IPS DF 19.7 (cell line): ENCODE data around the gene TOR4A.
"Not testable (repeated sequence)": the region's sequence is repeated elsewhere in the genome, so short reads cannot be mapped to it uniquely, and the experiment has no call there.

Experiments used
- DNase-seq: peaks from one replicate; pipeline ENCODE4 v3.0.0-alpha.2; 2013; ENCODE audit warnings: low read depth, low spot score

TOR4A gene

DNA sequence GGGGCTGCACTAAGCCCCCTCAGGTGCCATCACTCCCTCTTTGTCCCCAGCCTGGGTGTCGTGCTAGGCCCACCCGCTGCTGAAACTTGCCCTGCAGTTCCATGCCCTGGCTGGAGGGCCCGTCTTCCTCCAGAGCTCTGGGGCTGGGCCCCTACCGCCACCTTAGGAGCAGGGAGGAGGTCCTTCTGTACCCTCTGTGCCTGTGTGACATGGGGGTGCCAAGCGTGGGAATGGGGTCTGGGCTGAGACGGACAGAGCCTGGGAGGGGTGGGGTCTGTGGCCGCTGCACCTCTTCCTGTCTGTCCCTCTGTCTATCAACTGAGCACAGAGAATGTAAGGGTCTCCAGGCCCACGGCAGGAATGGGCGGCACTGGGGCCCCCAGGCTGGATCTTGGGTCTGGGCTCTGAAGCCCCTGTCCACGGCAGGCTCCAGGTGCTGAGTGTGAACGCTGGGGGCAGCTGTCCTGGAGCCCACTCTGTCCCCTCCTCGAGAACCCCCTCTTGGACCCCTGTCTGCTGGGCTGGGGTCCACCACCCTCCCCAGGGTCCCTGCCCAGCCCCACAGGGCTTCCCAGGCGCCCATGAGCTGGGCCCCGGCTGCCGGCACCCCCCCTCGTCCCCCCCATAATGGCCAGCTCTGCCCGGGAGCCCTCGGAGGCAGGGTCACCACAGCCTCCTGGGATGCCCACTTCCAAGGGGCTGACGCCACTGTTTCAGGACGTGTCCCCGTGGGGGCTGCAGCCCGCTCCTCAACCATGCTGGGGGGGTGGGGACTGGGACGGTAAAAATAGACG is 40.4 kb downstream of the TOR4A start:
- DNase-seq = no peak

DNA sequence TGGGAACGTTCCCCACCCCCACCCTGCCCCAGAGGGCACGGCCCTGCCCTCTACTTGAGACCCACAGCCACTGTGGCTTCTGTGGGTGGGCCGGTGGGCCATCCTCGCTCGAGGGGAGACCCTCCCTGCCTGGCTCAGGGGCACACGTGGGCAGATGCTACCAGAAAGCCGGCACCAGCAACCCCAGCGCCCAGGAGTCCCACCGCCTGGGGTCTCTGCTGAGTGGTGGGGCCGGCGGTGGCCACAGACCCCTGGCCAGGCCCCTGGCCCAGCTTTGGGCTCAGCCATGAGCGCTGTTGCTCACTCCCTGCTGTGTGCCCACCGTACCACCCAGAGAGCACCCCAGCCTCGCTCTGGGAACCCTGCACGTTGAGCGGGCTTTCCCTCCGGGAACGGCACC is 41.1 kb downstream of the TOR4A start:
- DNase-seq = no peak

DNA sequence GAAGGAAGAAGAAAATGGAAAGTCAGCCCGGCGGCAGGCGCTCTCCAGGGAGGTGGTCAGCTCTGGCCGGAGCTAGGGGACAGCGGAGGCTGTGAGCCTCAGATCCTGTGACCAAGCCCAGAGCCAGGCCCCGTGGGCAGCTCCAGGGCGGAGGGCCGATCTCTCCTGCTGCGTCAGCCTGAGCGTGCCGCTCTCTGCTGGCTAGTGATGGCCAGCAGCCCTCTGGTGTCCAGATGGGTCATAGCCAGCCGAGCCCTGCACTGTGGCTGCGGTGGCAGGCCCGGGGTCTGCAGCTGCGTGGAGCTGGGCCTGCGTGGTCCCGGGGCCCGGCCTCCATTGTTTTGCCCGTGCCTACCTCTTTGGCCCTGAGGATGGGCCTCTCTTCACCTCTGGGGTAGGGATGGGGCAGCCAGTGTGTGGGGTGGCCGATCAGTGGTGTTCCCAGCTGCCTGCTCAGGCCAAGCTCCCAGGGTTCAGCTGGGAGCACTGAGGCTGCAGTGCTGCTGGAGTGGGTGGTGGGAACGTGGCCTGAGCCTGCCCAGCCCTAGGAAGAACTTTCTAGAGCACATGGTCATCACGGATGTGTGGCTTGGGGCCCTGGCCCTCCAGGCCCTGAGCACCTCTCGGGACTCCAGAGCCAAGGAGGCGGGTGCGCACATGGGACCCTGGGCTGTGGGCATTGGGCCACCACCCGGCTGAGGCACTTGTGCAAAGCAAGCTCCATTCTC is 41.6 kb downstream of the TOR4A start:
- DNase-seq = no peak

DNA sequence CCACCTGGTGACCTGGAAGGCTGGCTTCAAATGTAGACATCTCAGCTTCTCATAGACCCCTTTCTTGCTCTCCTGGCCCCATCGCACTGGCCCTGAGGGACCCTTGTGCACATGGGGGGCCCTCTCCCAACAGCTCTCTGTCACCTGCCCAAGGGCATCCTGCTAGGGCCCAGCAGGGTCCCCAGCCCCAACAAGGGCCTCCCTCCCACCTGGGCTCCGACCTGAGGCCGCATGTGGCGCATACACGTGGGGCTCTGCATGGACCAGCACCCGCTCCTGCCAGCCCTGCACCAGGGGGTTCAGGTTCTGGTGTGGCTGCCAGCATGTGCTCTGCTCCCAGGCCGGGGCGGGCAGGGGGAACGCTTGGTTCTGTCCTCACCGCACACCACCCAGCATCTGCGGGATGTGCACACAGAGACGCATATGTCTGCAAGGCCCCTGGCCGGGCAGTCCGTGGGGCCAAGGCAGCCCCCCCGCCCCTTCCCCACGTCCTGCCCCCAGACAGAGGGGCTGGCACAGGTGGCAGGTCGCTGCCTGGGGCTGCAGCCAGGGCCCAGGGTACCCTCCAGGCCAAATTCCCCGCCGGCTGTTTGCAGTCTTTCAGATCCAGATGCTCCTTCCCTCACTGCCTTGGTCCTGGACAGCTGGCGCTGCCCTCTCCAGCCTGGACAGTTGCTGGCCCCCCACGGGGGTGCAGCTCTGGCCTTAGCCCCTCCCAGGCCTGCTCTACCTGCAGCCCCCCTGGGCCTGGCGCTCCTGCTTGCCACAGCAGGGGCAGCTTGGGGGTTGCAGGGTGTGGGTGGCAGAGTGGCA is 42.4 kb downstream of the TOR4A start:
- DNase-seq = no peak

DNA sequence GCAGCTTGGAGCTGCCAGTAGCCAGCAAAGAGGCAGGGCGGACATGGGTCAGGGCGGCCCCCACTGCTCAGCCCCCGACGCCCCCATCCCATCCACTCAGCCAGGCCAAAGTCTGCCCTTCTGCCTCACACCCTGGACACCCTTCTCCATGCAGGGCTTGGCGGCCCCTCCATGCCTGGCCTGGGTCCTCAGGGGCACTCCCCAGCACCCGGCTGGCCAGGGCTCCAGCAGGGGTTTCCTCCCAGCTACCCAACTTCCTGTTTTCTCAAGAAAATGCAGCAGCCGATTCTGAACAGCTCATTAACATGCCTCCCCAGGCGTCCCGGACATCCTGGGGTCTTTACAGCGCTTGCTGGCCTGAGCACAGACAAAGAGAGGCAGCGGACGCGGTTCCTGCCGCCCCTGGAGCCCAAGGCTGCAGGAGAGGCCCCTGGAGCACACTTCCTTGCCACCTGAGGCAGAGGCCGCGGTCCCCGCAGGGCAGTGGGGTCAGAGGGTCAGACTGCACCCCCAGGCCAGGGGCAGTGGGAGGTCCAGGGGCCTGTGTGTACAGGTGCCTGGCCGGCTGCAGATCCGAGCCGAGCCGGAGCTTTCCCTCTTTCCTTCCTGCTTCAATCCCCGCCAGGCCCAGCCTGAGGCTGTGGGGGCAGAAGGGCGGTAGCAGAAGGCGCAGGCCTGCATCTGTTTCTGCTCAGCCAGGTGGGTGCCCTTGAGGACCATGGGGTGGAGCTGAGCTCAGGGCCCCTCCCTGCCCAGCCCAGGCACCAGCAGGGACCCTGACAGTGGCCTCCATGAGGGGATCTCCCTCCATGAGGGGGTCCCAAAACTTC is 43.2 kb downstream of the TOR4A start:
- DNase-seq = no peak

- no peak for DNase-seq
Observed at GRCh38 chr9:137321726-137322361, 44.3 kb downstream of the TOR4A start.

DNA sequence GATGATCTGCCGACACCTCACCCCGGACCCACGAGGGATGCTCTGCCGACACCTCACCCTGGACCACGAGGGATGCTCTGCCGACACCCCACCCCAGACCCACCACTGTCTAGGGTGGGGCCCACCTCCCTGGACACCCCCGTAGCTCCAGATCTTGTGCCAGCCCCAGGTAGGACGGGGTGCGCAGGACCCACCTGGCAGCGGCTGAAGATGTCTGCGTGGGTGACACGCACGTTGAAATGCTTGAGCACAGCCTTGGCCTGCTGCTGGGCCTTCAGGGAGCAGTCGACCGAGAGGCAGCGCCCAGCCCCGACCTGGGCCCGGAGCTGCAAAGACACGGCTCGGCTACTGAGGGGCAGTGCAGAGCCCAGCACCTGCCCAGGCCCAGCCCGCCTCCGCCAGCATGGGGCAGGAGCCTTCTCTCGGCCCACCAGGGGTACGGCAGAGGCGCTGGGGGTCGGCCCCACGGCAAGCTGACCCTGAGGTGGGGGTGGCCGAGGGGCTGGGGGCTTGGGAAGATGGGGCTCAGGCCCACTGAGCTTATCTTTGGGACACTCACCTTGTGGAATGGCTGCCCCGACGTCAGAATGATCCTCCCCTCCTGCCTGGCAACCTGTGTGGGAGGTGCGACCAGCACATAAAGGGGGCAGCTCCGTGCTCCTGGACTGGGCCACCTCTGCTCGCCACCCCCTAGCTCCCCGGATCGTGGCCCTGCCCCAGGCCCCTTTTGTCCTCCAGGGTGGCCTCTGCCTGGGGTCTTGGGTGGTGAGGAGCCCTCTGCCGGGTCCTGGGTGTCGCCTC is 46.2 kb downstream of the TOR4A start:
- no peak for DNase-seq

- DNase-seq = no peak
Observed at GRCh38 chr9:137325124-137325523, 47.6 kb downstream of the TOR4A start.

- no peak for DNase-seq
Observed at GRCh38 chr9:137325799-137326198, 48.3 kb downstream of the TOR4A start.

GRCh38 chr9:137326445-137327065 is 49.0 kb downstream of the TOR4A start:
- no peak for DNase-seq

DNA sequence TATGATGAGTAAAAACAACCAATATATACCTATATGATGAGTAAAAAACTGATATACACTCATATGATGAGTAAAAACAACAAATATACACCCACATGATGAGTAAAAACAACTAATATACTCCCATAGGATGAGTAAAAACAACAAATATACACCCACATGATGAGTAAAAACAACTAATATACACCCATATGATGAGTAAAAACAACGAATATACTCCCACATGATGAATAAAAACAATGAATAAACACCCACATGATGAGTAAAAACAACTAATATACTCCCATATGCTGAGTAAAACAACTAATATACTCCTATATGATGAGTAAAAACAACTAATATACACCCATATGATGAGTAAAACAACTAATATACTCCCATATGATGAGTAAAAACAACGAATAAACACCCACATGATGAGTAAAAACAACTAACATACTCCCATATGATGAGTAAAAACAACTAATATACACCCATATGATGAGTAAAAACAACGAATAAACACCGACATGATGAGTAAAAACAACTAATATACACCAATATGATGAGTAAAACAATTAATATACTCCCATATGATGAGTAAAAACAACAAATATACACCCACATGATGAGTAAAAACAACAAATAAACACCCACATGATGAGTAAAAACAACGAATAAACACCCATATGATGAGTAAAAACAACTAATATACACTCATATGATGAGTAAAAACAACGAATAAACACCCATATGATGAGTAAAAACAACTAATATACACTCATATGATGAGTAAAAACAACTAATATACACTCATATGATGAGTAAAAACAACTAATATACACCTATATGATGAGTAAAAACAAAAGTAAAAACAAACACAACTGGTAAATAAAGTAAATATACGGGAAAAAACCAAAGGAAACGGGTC is 50.4 kb downstream of the TOR4A start:
- DNase-seq = not testable (repeated sequence)

GRCh38 chr9:137329590-137329989 is 52.1 kb downstream of the TOR4A start:
- DNase-seq = not testable (repeated sequence)

DNA sequence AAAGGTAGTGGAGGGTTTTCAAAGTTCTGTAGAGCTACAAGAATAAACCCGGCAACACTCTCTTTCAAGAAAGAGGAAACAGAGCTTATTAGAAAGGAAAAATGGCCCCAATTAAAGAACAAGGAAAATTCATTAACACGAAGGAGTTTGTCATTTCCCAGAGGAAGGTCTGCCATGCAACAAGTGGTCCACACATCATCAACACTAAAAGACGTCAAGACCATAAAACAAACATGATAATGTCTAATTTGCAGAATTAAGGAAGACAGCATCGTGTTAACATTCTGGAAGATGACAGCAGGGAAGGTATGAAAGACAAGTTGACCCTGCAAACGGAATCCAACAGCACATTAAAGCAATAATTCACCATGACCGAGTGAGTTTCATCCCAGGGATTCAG is 53.2 kb downstream of the TOR4A start:
- DNase-seq = no peak

- DNase-seq = no peak
Observed at GRCh38 chr9:137331929-137332328, 54.4 kb downstream of the TOR4A start.
